ENCODE measurements around the gene MAGEL2.

The MAGEL2 gene

GRCh38 chr15:23690015-23690414 is 42.3 kb upstream of the MAGEL2 start:
- H2BK15ac ChIP-seq (ENCODE audit: low read depth, poor library complexity, severe bottlenecking): no peak overlapping the region
- H3K27ac ChIP-seq (ENCODE audit: low read length, poor library complexity, severe bottlenecking): no peak overlapping the region
- no peaks in the 10 kb centered on the region for H3K4me1 ChIP-seq (ENCODE audit: control insufficient read depth, insufficient read depth, low read depth, low read length)
- 62% methylated on average over 4 of the region's 4 CpGs for WGBS
- no peak overlapping the region for H3K4ac ChIP-seq (ENCODE audit: low read depth in 1 of 2, low read length in 2 of 2)
- H3K4me3 ChIP-seq (ENCODE audit: insufficient read depth in 1 of 2, low read depth in 1 of 2, low read length in 2 of 2): no peak overlapping the region
- no peak overlapping the region for H2BK120ac ChIP-seq (ENCODE audit: low read depth, low read length)
- no peak overlapping the region for H2BK12ac ChIP-seq (ENCODE audit: low read length in 2 of 2)
- H3K36me3 ChIP-seq (ENCODE audit: control insufficient read depth in 1 of 2, insufficient read depth in 2 of 2, low read depth in 1 of 2, low read length in 2 of 2): no peaks in the 10 kb centered on the region
- H2BK5ac ChIP-seq (ENCODE audit: low read depth, low read length, poor library complexity, severe bottlenecking): no peak overlapping the region
- H3K14ac ChIP-seq (ENCODE audit: low read length in 2 of 2): no peak overlapping the region
- H3K9me3 ChIP-seq (ENCODE audit: control insufficient read depth, low read length): no peaks in the 10 kb centered on the region
- no peaks in the 10 kb centered on the region for H3K79me1 ChIP-seq (replicated peaks; ENCODE audit: low read length, poor library complexity, severe bottlenecking)
- H4K8ac ChIP-seq (ENCODE audit: low read length): no peak overlapping the region
- H3K18ac ChIP-seq (ENCODE audit: low read depth in 1 of 2, low read length in 2 of 2): no peak overlapping the region
- H3K4me2 ChIP-seq (ENCODE audit: low read length, poor library complexity, severe bottlenecking): no peak overlapping the region
- no peak overlapping the region for H2AFZ ChIP-seq (ENCODE audit: low read depth, low read length)
- peak overlapping the region; percentile 32 for H3K9ac ChIP-seq (ENCODE audit: low read length)
- no peaks in the 10 kb centered on the region for H3K27me3 ChIP-seq (ENCODE audit: control insufficient read depth in 1 of 2, insufficient read depth in 1 of 2, low read length in 2 of 2)
- no peak for DNase-seq
- H4K91ac ChIP-seq (ENCODE audit: low read length): no peak overlapping the region
- H3K23ac ChIP-seq (ENCODE audit: low read length in 2 of 2): no peak overlapping the region
- H2AK5ac ChIP-seq (ENCODE audit: low read length, severe bottlenecking): no peak overlapping the region

- WGBS: 53% methylated on average over 38 of the region's 38 CpGs
- Histone ChIP-seq H3K27ac (ENCODE audit: low read length, poor library complexity, severe bottlenecking) (no peak within 1 kb of the TSS), H4K8ac (ENCODE audit: low read length) (peak within 1 kb of the TSS; percentile 33), H3K4me2 (ENCODE audit: low read length, poor library complexity, severe bottlenecking) (no peak within 1 kb of the TSS), H2BK15ac (ENCODE audit: low read depth, poor library complexity, severe bottlenecking) (no peak within 1 kb of the TSS), H2BK120ac (ENCODE audit: low read depth, low read length) (no peak within 1 kb of the TSS), H3K4me1 (ENCODE audit: control insufficient read depth, insufficient read depth, low read depth, low read length) (no peaks in the 10 kb centered on the region), H2BK12ac (ENCODE audit: low read length in 2 of 2) (no peak within 1 kb of the TSS), H3K18ac (ENCODE audit: low read depth in 1 of 2, low read length in 2 of 2) (peak within 1 kb of the TSS in 1 of 2 experiments; percentile 47), H3K4ac (ENCODE audit: low read depth in 1 of 2, low read length in 2 of 2) (no peak within 1 kb of the TSS), H3K4me3 (ENCODE audit: insufficient read depth in 1 of 2, low read depth in 1 of 2, low read length in 2 of 2) (peak within 1 kb of the TSS; percentile 38 to 81), H3K14ac (ENCODE audit: low read length in 2 of 2) (no peak within 1 kb of the TSS), H3K9me3 (ENCODE audit: control insufficient read depth, low read length) (no peaks in the 10 kb centered on the region), H2AK5ac (ENCODE audit: low read length, severe bottlenecking) (no peak within 1 kb of the TSS), H2BK5ac (ENCODE audit: low read depth, low read length, poor library complexity, severe bottlenecking) (no peak within 1 kb of the TSS), H4K91ac (ENCODE audit: low read length) (peak within 1 kb of the TSS; percentile 3), H3K23ac (ENCODE audit: low read length in 2 of 2) (no peak within 1 kb of the TSS), H3K9ac (ENCODE audit: low read length) (peak within 1 kb of the TSS; percentile 81), H3K79me1 (replicated peaks; ENCODE audit: low read length, poor library complexity, severe bottlenecking) (no peaks in the 10 kb centered on the region), H3K36me3 (ENCODE audit: control insufficient read depth in 1 of 2, insufficient read depth in 2 of 2, low read depth in 1 of 2, low read length in 2 of 2) (no peaks in the 10 kb centered on the region), H3K27me3 (ENCODE audit: control insufficient read depth in 1 of 2, insufficient read depth in 1 of 2, low read length in 2 of 2) (no peaks in the 10 kb centered on the region), H2AFZ (ENCODE audit: low read depth, low read length) (no peak within 1 kb of the TSS)
- DNase-seq: peak; percentile 44
These were observed 39.4 kb upstream of the MAGEL2 start, which contains the start of gene NDN for GRCh38 chr15:23687143-23687470. Gene NDN, minus strand, starts transcription at chr15:23687305. Its CDS starts 88 bp downstream, at chr15:23687217.

DNA sequence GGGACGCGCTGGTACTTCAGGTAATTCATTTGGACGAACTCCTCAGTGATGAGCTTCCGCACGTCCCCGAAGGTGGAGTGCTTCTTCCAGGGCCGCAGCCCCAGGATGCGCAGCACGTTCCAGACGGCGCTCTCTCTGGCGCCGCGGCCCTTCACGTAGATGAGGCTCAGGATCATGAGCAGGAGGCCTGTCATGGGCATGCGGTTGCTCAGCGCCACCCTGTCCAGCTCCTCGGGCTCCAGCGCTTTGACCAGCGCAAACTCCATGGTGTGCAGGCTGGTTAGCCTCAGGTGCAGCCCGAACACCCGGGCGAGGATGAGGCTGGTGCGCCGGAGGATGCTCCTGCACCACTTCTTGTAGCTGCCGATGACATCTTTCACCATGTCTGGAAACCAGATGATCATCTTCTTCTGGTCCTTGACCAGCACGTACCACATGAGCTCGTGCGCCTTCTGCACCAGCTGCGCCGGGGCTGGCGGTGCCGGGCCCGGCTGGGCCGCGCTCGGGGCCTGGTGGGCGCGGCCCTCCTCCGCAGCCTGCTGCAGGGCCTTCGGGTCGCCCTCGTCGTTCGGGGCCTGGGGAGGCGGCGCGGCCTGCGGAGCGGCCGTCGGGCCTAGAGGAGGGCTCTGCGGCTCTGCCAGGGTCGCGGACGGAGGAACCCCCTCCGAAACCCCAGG is 38.9 kb upstream of the MAGEL2 start:
- Histone ChIP-seq H3K9ac (ENCODE audit: low read length) (peak overlapping the region; percentile 81), H3K4me3 (ENCODE audit: insufficient read depth in 1 of 2, low read depth in 1 of 2, low read length in 2 of 2) (peak overlapping the region; percentile 38 to 81), H2AK5ac (ENCODE audit: low read length, severe bottlenecking) (no peak overlapping the region), H3K4me1 (ENCODE audit: control insufficient read depth, insufficient read depth, low read depth, low read length) (no peaks in the 10 kb centered on the region), H2BK120ac (ENCODE audit: low read depth, low read length) (no peak overlapping the region), H4K8ac (ENCODE audit: low read length) (peak overlapping the region; percentile 33), H2AFZ (ENCODE audit: low read depth, low read length) (no peak overlapping the region), H3K36me3 (ENCODE audit: control insufficient read depth in 1 of 2, insufficient read depth in 2 of 2, low read depth in 1 of 2, low read length in 2 of 2) (no peaks in the 10 kb centered on the region), H2BK15ac (ENCODE audit: low read depth, poor library complexity, severe bottlenecking) (no peak overlapping the region), H3K27ac (ENCODE audit: low read length, poor library complexity, severe bottlenecking) (no peak overlapping the region), H2BK5ac (ENCODE audit: low read depth, low read length, poor library complexity, severe bottlenecking) (no peak overlapping the region), H3K4ac (ENCODE audit: low read depth in 1 of 2, low read length in 2 of 2) (no peak overlapping the region), H2BK12ac (ENCODE audit: low read length in 2 of 2) (no peak overlapping the region), H3K18ac (ENCODE audit: low read depth in 1 of 2, low read length in 2 of 2) (peak overlapping the region in 1 of 2 experiments; percentile 47), H3K27me3 (ENCODE audit: control insufficient read depth in 1 of 2, insufficient read depth in 1 of 2, low read length in 2 of 2) (no peaks in the 10 kb centered on the region), H4K91ac (ENCODE audit: low read length) (peak overlapping the region; percentile 3), H3K4me2 (ENCODE audit: low read length, poor library complexity, severe bottlenecking) (no peak overlapping the region), H3K9me3 (ENCODE audit: control insufficient read depth, low read length) (no peaks in the 10 kb centered on the region), H3K23ac (ENCODE audit: low read length in 2 of 2) (no peak overlapping the region), H3K79me1 (replicated peaks; ENCODE audit: low read length, poor library complexity, severe bottlenecking) (no peaks in the 10 kb centered on the region), H3K14ac (ENCODE audit: low read length in 2 of 2) (no peak overlapping the region)
- peak; percentile 15 for DNase-seq
- 57% methylated on average over 50 of the region's 57 CpGs for WGBS

DNA sequence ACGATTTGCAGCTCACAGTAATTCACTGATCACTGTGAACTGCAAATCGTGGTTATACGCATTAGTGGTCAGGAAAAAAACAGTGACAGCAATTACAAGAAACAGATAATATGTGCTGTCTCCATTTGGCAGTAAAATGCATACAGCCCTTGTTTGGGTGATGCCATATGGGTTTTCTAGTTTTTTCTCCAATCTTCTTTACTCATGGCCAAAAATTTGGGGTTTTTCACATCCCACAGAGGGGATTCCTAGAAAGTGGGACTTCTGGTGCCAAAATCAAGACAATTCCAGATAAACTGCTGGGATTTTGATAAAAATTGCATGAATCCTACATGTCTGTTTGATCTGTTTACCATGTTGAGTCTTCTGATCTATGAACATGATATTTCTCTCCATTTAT is 23.8 kb upstream of the MAGEL2 start:
- no peak overlapping the region for H3K27ac ChIP-seq (ENCODE audit: low read length, poor library complexity, severe bottlenecking)
- no peak overlapping the region for H3K4me2 ChIP-seq (ENCODE audit: low read length, poor library complexity, severe bottlenecking)
- no peaks in the 10 kb centered on the region for H3K9me3 ChIP-seq (ENCODE audit: control insufficient read depth, low read length)
- no peak overlapping the region for H3K4ac ChIP-seq (ENCODE audit: low read depth in 1 of 2, low read length in 2 of 2)
- no peaks in the 10 kb centered on the region for H3K27me3 ChIP-seq (ENCODE audit: control insufficient read depth in 1 of 2, insufficient read depth in 1 of 2, low read length in 2 of 2)
- H3K36me3 ChIP-seq (ENCODE audit: control insufficient read depth in 1 of 2, insufficient read depth in 2 of 2, low read depth in 1 of 2, low read length in 2 of 2): no peaks in the 10 kb centered on the region
- no peak overlapping the region for H3K9ac ChIP-seq (ENCODE audit: low read length)
- H3K4me1 ChIP-seq (ENCODE audit: control insufficient read depth, insufficient read depth, low read depth, low read length): no peaks in the 10 kb centered on the region
- DNase-seq: no peak
- H3K4me3 ChIP-seq (ENCODE audit: insufficient read depth in 1 of 2, low read depth in 1 of 2, low read length in 2 of 2): no peak overlapping the region
- H4K8ac ChIP-seq (ENCODE audit: low read length): no peak overlapping the region
- no peak overlapping the region for H2AK5ac ChIP-seq (ENCODE audit: low read length, severe bottlenecking)
- no peak overlapping the region for H2AFZ ChIP-seq (ENCODE audit: low read depth, low read length)
- H3K14ac ChIP-seq (ENCODE audit: low read length in 2 of 2): no peak overlapping the region
- no peak overlapping the region for H3K23ac ChIP-seq (ENCODE audit: low read length in 2 of 2)
- no peak overlapping the region for H2BK120ac ChIP-seq (ENCODE audit: low read depth, low read length)
- 59% methylated on average over 3 of the region's 3 CpGs for WGBS
- no peak overlapping the region for H4K91ac ChIP-seq (ENCODE audit: low read length)
- H3K18ac ChIP-seq (ENCODE audit: low read depth in 1 of 2, low read length in 2 of 2): no peak overlapping the region
- H3K79me1 ChIP-seq (replicated peaks; ENCODE audit: low read length, poor library complexity, severe bottlenecking): no peaks in the 10 kb centered on the region
- H2BK15ac ChIP-seq (ENCODE audit: low read depth, poor library complexity, severe bottlenecking): no peak overlapping the region
- no peak overlapping the region for H2BK5ac ChIP-seq (ENCODE audit: low read depth, low read length, poor library complexity, severe bottlenecking)
- H2BK12ac ChIP-seq (ENCODE audit: low read length in 2 of 2): no peak overlapping the region
